Spleen (tissue), 7 donors: Measurements from ENCODE around the gene CA10.

ENCODE experiments used
- POLR2A ChIP-seq, 3 donors: fragments of 450-650 bp; IDR thresholded peaks; one replicate each; pipeline ENCODE4 v1.5.1; 2017; ENCODE audit warnings: antibody characterized with exemption in 3 of 3, mild to moderate bottlenecking in 1 of 3
- TF ChIP-seq, protein P1 (sequence below), 11 experiments: fragments of 200-600 bp in 7 of 11; fragments of 450-650 bp in 4 of 11; sonication (generic) in 4 of 11; IDR thresholded peaks in 8 of 11; conservative IDR thresholded peaks in 3 of 11; 1 replicate in 7 of 11; 2 replicates in 4 of 11; pipeline versions ENCODE4 v1.4.0 to v1.8.0; 2016 to 2021; ENCODE audit warnings: antibody characterized with exemption in 11 of 11, inconsistent platforms in 4 of 11, mild to moderate bottlenecking in 1 of 11
- donor health status: DM: no; HTN: no; CAD: no; lungs with moderate emphysema.
- donor health status: DM: no; HTN: no; CAD: no.
- donor health status: DM: no; HTN: no; CAD: no.

DNA sequence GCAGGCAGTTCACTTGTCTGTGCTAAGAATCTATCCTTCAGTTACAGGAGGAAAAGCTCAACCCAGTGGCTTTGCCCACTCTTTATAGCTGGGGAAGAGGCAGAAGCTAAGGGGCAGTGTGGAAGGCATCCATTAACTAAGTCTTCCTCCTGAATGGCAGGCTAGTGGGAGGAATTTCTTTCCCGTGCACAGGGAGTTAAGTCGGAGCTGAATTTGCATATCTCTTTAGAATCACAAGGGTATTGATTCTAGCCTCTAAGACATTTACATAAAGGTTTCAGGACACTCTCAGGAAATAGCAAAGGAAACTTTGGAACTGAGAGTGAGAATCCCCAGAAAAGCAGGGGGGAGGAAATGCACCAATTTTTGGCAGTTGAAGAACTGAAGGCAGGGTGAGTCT lies 245.6 kb downstream of the CA10 start:
- no peak for TF ChIP-seq POLR2A (IDR thresholded peaks at IDR 0.05)
- TF ChIP-seq, protein P1, sequence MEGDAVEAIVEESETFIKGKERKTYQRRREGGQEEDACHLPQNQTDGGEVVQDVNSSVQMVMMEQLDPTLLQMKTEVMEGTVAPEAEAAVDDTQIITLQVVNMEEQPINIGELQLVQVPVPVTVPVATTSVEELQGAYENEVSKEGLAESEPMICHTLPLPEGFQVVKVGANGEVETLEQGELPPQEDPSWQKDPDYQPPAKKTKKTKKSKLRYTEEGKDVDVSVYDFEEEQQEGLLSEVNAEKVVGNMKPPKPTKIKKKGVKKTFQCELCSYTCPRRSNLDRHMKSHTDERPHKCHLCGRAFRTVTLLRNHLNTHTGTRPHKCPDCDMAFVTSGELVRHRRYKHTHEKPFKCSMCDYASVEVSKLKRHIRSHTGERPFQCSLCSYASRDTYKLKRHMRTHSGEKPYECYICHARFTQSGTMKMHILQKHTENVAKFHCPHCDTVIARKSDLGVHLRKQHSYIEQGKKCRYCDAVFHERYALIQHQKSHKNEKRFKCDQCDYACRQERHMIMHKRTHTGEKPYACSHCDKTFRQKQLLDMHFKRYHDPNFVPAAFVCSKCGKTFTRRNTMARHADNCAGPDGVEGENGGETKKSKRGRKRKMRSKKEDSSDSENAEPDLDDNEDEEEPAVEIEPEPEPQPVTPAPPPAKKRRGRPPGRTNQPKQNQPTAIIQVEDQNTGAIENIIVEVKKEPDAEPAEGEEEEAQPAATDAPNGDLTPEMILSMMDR (IDR thresholded peaks at IDR 0.05 in 8 of 11, conservative IDR thresholded peaks at IDR 0.05 in 3 of 11): no peak
